ENCODE measurements around the gene ENAH. TPM values are rescaled to one million over a fixed set of nuclear protein-coding genes. Genes with fewer than 3 reads are reported as not detected.
A peak's percentile ranks its signal among the peaks of the same experiment; 100 is the strongest.

ENAH gene
- total and polyA plus RNA-seq, 7 experiments from 2014 or later, result 0.08 to 0.42 (median 0.16) TPM; not detected in 4

- H3K4me1 ChIP-seq (ENCODE audit: control insufficient read depth in 2 of 2, insufficient read depth in 2 of 2, low read length in 2 of 2), result peaks cover 9 to 41% of the 10 kb centered on the region in 2 donors
- Mint-ChIP-seq H3K4me1 (peaks cover 38 to 63% (median 52%) of the 10 kb centered on the region in 7 donors), H3K4me3 (peak overlapping the region in 1 of 10 donors; percentile 77), H3K27ac (peak overlapping the region in 6 of 9 donors; percentile 28 to 94 (median 88)), H3K9me3 (peaks cover 0 to 5% (median 0%) of the 10 kb centered on the region in 11 donors), H3K27me3 (peaks cover 0 to 2% (median 0%) of the 10 kb centered on the region in 5 donors), H3K36me3 (peaks cover 0 to 5% (median 0%) of the 10 kb centered on the region in 5 donors)
- CTCF ChIA-PET, result interaction anchor here (0.9 to 2.9 kb wide), 4 partner anchors 10 to 36 kb away, joined by 3 to 8 read pairs (median 4); partner anchors contain the start of gene LBR
- intact Hi-C loops (cut with micrococcal nuclease), result loop anchor here in 1 of 2 donors (1.0 to 10.0 kb wide), 2 partner anchors 121 to 864 kb away; partner anchors contain the start of gene LIN9
- DNase-seq (no peak), ATAC-seq (no peak)
- H3K27me3 ChIP-seq (ENCODE audit: control insufficient read depth in 2 of 2, insufficient read depth in 2 of 2, low read length in 2 of 2), result no peaks in the 10 kb centered on the region
- H3K4me3 ChIP-seq (ENCODE audit: low read length), result no peak overlapping the region
- H3K27ac ChIP-seq (ENCODE audit: low read depth, low read length), result no peak overlapping the region
- no peaks in the 10 kb centered on the region for H3K36me3 ChIP-seq (ENCODE audit: control insufficient read depth in 2 of 3, insufficient read depth in 3 of 3, low read length in 3 of 3)
- POLR2A ChIA-PET, result interaction anchor here (0.7 to 8.4 kb wide), 3 partner anchors 12 to 442 kb away, joined by 3 to 236 read pairs (median 22); partner anchors contain the start of genes LBR and TMEM63A
- no peaks in the 10 kb centered on the region for H3K9me3 ChIP-seq (ENCODE audit: control insufficient read depth in 2 of 3, low read length in 3 of 3)
These were observed 212.3 kb downstream of the ENAH start for GRCh38 chr1:225440380-225441221.

- Mint-ChIP-seq H3K36me3 (peaks cover 0 to 2% (median 0%) of the 10 kb centered on the region in 5 donors), H3K4me3 (no peak overlapping the region), H3K27ac (peak overlapping the region in 1 of 9 donors; percentile 23), H3K9me3 (no peaks in the 10 kb centered on the region), H3K27me3 (peaks cover 0 to 4% (median 0%) of the 10 kb centered on the region in 5 donors), H3K4me1 (peaks cover 17 to 41% (median 29%) of the 10 kb centered on the region in 7 donors)
- peaks cover 0 to 17% of the 10 kb centered on the region in 2 donors for H3K4me1 ChIP-seq (ENCODE audit: control insufficient read depth in 2 of 2, insufficient read depth in 2 of 2, low read length in 2 of 2)
- ATAC-seq (no peak), DNase-seq (peak in 1 of 9 donors; percentile 10)
- H3K9me3 ChIP-seq (ENCODE audit: control insufficient read depth in 2 of 3, low read length in 3 of 3), result no peaks in the 10 kb centered on the region
- ChIA-PET POLR2A (interaction anchor here (1.6 kb wide), 1 partner anchor 31 kb away, joined by 4 read pairs; no protein-coding TSS in a partner anchor), CTCF (interaction anchor here (0.6 to 1.9 kb wide), 2 partner anchors 32 to 148 kb away, joined by 3 to 4 read pairs; no protein-coding TSS in a partner anchor)
- intact Hi-C loops (cut with micrococcal nuclease), result no loop called here
- H3K27me3 ChIP-seq (ENCODE audit: control insufficient read depth in 2 of 2, insufficient read depth in 2 of 2, low read length in 2 of 2), result no peaks in the 10 kb centered on the region
- no peak overlapping the region for H3K27ac ChIP-seq (ENCODE audit: low read depth, low read length)
- no peaks in the 10 kb centered on the region for H3K36me3 ChIP-seq (ENCODE audit: control insufficient read depth in 2 of 3, insufficient read depth in 3 of 3, low read length in 3 of 3)
- no peak overlapping the region for H3K4me3 ChIP-seq (ENCODE audit: low read length)
These were observed 215.0 kb downstream of the ENAH start for GRCh38 chr1:225437710-225438437.

Other genes starting within 250 kb of the ENAH start
- 100 to 1,000 TPM; 104 to 220 (median 132) TPM for gene LBR, start 225.1 kb downstream of the ENAH start, total RNA-seq
- gene LBR, start 225.1 kb downstream of the ENAH start, polyA plus RNA-seq, result 100 to 1,000 TPM; 115 to 117 TPM
- 100 to 1,000 TPM in 3 of 5 experiments, 10 to 100 TPM in 2; 76.1 to 193 (median 145) TPM for gene SRP9, start 124.7 kb upstream of the ENAH start, total RNA-seq
- gene SRP9, start 124.7 kb upstream of the ENAH start, polyA plus RNA-seq, result 100 to 1,000 TPM; 179 to 349 TPM
- gene EPHX1, start 157.0 kb upstream of the ENAH start, total RNA-seq, result 1 to 10 TPM; 1.5 to 3.2 (median 2.0) TPM
- under 1 TPM; 0.66 to 0.83 TPM for gene EPHX1, start 157.0 kb upstream of the ENAH start, polyA plus RNA-seq
- gene TMEM63A, start 229.3 kb upstream of the ENAH start, total RNA-seq, result 100 to 1,000 TPM; 189 to 611 (median 383) TPM
- gene TMEM63A, start 229.3 kb upstream of the ENAH start, polyA plus RNA-seq, result 10 to 100 TPM; 55.0 to 85.3 TPM
- gene LEFTY1, start 236.0 kb upstream of the ENAH start, total RNA-seq, result under 1 TPM in 2 of 5 experiments, not detected in 3; 0.84 to 0.85 TPM
- not detected for gene LEFTY1, start 236.0 kb upstream of the ENAH start, polyA plus RNA-seq

Measured in naive thymus-derived CD4-positive, alpha-beta T cell (primary cell).